NCI-H2171 (cell line): ENCODE results near the gene EPHA6.
"Not testable (repeated sequence)": the region's sequence is repeated elsewhere in the genome, so short reads cannot be mapped to it uniquely, and the experiment has no call there.

ENCODE experiments used
- DNase-seq: peaks from one replicate; lab custom pipeline; 2025; lab: John Stamatoyannopoulos, UW

The EPHA6 gene

DNA sequence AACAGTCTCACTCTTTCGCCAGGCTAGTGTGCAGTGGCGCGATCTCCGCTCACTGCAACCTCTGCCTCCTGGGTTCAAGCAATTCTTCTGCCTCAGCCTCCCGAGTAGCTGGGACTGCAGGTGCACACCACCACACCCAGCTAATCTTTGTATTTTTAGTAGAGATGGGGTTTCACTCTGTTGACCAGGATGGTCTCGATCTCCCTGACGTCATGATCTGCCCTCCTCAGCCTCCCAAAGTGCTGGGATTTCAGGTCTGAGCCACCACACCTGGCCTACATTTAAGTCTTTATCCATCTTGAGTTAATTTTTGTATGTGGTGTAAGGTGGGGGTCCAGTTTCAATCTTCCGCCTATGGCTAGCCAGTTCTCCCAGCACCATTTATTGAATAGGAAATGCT is 211.2 kb downstream of the EPHA6 start:
- DNase-seq = not testable (repeated sequence)

DNA sequence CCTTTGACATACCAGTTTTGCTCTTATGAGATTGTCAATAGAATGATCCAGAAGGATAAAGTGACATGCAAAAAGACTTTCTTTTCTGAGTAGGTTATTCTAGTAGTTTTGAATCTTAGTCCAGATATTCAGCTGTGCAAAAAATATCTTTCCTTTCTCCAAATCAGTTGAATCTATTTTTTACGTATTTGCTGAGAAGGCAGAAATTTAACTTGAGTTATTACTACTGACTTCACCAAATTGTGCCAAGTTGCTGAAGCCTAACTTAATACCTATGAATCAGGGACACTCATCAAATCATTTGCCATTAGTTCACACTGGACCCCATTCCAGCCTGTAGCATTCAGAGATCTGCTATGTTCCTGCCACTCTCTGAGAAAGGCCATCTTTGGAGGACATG is 215.6 kb downstream of the EPHA6 start:
- DNase-seq = no peak

DNA sequence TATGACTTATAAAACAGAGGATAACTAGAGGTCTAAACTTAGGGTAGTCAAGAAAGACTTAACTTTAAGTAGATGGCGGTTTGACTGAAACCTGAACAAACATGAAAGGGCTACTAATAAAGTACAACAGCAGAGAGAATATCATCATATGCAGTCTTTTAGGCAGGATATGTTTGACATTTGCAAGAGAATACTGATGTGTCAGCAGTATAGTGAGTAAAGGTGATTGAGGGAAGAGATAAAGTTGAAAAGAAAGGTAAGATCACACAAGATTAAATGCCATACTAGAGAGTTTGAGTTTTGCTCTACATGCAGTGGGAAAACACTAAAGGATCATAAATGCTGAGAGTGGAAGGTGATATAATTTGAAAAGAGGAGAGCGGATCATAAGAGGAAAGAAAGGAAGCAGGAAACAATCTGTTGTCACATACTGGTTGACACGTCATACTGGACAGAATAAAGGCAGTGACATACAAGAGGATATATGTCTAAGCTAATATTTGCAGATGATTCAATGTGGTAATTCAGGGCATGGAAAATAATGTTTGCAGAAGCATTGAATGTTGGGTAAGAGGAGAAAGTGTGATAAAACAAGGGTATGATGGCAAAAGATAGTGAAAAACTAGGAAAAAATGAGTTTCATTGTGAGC is 223.0 kb downstream of the EPHA6 start:
- DNase-seq = no peak

DNA sequence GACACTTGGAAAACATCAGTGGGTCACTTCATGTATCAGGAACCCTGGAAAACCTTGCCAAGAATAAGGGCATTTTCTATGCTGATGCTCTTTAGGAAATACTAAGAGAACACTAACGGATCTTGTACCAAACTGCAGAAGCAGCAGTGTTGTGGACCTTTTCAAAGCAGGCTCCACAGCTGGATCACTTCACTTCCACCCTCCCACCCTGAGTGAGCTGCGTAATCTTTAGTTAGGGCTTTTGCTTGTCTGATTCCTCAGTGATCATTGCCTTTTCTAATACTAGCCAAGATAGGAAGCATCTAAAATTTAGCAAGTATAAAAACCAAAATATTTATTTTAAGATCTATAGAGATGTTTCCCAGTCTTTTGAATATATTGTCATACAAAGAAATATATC is 229.0 kb downstream of the EPHA6 start:
- no peak for DNase-seq

DNA sequence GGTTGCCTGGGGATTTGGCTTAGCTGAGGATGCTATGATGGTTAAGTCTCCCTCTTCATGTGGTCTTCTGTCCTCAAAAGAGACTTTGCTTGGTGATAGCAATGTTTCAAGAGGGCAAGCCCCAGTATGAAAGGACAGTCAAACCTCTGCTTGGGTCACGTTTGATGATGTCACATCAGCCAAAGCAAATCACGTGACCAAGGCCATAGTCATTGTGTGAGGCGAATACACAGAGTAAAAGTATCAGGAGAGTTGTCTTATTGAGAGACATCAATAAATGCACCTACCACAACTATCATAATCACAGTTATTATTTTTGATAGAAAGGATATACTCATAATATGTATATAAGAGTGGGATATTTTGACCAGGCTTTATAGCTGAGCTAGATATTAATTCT is 243.0 kb downstream of the EPHA6 start:
- no peak for DNase-seq

DNA sequence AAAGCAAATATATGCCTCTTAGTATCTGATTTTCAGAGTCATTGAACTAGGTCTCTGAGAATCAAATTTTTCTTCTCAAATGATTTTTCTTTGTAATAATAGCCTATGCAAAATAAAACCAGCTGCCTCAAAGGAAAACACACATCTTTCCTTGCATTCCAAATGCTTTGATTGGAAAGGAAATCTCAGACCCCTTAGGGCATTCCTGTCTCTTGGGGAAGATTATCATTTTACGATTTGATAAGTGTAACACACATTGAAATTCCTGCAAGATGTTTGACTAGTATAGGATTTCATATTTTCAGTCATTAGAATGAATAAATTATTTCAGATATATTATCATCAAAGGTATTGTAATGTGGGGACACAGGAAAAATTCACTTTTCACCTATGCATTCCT is 244.8 kb downstream of the EPHA6 start:
- DNase-seq = no peak

DNA sequence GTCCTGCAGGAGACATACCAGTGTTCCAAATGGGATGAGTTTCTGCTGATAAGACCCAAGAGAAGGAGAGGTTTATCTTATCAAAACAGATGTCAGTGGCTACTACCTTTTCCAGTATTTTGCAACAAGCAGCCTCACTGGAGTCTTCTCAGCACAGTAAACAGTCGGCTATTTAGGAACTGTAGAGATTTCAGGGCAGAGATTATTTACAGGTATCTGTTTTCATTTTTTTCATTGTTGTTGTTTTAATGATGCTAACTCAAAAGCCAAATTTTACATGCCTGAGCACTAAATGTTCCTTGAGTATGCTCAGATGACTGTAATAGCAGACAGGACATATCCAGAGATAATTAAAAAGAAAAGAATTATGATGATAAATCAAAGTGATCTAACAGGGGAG is 252.1 kb downstream of the EPHA6 start:
- DNase-seq = no peak

DNA sequence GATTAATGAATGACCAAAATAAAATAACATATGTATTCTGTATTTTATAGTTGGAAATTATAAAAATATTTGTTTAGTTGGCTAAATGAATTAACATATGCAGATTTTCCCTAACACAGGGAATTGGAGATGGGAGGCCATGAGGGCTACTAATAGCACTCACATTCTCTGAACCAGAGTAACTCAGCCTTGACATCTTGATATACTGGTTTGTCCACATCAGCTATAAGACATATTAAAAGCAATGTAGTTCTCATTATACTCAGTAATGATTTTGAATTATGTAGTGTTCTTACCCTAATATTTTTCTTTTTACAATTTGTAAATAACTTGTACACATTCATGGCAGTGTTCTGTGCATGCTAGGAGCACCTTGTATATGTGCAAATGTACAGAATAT is 255.9 kb downstream of the EPHA6 start:
- DNase-seq = no peak

DNA sequence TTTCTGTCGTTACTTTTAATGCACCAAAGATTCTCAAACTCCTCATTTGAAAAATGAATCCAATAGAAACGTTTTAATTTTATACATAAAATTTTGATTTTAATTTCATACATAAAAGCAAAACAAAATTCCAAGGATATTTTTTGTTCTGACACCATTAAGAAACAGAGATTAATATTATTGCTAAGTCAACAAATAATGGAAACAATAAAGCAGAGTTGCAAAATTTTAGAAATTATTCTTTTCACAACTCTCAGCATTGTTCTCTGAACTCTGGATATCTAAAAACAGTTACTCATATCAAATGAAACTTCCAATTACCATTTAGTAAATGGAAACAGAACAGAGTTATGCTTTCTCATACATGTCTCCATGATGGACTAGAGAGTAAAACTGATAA is 260.2 kb downstream of the EPHA6 start:
- no peak for DNase-seq

DNA sequence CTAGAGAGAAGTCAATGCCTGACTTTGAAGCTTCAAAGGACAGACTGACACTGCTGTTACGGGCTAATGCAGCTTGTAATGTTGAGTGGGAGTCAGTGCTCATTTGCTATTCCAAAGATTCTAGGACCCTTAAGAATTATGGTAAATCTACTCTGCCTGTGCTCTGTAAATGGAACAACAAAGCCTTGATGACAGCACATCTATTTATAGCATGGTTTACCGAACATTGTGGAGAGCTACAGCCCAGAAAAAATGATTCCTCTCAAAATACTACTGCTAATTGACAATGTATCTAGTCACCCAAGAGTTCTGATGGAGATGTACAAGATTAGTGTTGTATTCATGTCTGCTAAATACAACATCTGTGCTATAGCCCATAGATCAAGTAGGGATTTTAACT is 262.3 kb downstream of the EPHA6 start:
- DNase-seq = no peak

DNA sequence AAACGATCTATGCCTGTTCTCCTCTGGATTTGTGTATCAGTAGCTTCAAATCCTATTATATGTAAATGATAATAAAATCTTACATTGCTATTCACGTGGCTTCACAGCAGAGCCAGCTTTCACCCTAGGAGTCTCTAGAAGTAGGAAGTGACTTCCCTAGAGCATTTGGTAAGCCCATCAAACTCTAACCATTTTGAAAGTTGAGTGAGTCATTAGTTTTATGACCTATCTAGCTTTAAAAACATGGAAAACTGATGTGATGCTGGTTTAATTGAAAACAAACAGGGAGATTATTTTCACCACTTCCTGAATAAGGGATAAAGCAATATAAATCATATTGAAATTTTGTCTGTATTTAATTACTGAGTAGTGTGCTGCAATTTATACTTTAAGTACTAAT is 275.2 kb downstream of the EPHA6 start:
- no peak for DNase-seq

DNA sequence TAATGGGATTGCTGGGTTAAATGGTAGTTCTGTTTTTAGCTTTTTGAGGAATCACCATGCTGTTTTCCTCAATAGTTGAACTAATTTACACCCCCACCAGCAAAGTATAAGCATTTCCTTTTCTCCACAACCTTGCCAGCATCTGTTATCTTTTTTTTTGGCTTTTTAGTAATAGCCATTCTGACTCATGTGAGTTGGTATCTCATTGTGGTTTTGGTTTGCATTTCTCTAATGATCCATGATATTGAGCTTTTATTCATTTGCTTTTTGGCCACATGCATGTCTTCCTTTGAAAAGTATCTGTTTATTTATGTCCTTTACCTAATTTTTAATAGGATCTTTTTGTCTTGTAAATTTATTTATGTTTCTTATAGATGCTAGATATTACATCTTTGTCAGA is 288.2 kb downstream of the EPHA6 start:
- no peak for DNase-seq

DNA sequence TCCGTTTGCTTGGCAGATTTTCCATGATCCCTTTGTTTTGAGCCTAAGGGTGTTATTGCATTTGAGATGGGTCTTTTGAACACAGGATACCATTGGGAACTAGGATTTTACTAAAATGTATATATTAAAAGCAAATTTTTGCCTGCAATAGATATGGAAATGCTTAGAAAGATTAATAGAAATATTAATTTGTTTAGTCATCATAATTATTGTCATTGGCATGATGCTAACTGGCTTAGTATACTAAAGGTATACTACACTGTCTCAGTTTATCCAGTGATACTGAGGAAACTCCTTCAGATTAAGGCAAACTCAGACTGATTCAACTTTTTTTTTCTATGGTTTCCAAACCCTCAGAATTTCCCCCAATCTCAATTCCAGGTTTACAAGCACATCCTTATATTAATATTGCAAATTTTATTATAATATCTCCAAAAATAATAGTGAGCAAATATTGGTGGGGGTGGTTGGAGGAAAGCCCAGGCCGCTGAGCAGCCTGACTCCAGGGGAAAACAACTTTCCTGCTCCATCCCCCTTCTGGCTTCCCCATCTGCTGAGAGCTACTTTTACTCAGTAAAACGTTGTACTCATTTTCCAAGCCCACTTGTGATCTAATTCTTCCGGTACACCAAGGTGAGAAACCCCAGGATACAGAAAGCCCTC is 291.7 kb downstream of the EPHA6 start:
- no peak for DNase-seq

DNA sequence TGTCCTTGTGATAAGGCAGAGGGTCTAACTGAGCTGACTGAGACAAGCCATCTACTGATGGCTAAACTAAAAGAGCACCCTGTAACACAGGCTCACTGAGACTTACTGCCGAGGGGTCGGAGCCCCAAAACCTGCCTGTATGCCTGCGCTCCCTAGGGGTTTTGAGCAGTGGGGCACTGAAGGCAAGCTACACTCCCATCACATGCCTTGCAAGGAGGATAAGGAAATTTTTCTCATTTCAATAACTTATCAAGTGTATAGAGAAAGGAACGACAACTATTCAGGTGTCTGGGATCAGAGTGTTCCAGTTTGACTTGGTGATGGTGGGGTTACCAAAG is 292.2 kb downstream of the EPHA6 start:
- no peak for DNase-seq

DNA sequence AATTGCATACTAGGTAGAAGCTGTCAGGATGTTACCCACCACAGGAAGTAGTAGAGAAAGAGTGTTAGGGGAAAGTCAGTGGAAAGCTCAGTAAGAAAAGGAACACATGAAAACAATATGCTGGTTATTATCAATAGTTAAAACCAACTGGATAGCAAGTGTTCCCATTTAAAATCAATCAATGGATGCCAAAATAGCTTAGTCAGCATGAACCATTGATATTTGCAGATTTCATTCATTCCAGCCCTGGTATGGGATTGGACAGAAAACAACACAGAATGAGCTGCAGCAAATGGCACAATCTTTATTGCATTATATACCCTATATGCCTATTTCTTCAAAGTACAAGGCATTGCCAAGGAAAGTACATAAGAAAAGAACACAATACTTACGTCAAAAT is 293.7 kb downstream of the EPHA6 start:
- DNase-seq = no peak

DNA sequence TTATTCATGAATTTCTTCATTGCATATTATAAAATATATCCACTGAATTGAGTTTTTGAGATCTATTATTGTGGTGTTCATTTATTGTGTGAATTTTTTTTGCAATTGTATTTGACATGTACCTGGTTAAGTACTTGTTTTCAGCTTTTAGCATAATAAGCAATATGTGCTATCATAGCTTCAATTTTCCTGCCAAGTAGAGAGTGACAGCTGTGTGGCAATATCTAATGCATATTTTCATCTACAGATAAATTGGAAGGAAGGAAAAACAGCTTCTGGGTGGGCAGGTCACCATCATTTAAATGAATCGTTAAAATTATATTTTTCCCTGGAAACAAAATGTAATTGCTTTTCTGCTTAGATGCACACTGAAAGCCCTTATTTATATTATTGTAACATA is 296.9 kb downstream of the EPHA6 start:
- DNase-seq = no peak

DNA sequence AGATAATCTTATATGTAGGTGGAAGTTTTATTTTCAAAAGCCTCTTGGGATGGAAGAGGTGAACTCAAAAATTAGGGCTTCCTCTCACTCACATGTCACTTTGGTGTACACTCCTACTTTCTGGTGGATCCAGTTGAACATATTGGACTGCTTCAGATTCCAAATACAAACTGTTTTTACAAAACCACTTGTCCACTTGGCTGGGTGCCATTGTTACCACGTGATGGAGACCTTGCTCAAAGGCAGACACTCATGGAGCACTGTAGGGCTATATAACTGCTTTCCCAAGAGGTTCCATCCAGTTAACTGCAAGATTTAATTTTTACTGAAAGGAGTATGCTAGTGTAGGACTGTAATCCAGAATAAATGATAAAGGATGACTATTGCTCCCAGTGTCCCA is 307.0 kb downstream of the EPHA6 start:
- no peak for DNase-seq

DNA sequence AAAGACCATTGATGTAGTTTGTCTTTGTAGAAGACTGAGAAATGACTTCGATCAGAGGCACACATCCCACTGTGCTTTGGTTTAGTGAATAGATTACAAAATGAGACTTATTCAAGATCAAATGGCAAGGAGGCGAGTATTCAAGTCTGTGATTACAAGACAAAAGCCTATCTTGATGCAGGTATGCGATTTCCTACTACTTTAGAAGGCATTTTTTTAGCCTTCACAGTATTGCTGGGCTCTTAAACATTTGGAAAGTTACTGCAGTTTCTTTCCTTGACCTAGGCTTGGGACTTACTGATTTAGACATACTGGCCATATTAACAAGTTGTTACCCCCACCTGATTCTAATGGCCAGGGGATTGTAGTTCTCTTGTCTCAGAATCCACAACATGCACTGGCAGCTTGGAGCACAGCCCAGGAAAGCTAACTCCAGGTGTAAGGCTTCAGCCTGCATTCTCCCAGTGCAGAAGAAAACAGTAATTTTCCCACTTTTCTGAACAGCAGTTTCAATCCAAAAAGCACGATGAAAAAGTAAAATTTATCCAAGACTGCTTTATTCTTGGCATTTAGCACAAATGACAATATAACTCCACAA is 311.6 kb downstream of the EPHA6 start:
- no peak for DNase-seq

DNA sequence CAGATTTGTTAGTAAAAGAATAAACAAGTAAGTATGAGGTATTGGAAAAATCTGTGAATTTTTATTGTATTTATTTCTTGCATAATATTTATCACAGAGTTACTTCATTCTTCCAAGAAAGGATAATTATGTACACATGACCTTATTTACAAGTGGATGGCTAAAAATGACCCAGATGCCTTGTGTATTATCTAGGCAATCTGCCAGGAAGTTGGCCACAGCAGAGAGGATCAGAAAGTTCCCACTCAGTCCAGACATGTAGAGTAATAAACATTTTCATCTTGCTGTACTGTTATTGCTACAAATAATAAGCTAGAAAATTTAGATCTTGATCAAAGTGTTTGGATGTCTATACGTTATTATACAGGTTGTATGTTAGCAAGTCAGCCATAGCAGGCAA is 317.1 kb downstream of the EPHA6 start:
- no peak for DNase-seq

DNA sequence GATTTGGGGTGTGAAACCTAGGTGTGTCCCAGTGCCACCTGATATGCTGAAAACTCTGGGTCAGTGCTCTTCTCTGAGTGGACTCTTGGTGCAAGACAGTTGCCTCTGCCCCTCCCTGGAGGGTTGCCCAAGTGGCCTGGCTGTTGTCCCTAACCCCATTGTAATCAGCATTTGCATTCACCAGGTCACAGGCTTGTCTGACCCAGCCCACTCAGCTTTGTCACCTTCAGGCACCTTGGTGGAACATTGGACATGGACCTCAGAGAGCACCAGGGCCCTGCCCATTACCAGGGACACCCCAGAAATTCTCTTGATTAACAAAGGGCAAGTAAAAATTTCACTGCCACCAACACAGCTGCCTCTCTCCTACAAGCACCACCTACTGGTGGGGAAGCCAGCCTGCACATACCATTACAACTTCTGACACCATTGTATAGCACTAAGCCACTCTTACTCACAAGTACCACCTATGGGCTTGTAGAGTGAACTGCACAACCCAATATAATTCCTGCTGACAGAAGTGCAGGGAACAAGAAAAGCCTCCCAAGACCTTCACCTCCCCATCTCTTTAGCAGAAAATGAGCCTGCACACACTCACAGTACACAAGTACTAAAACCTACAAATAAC is 324.6 kb downstream of the EPHA6 start:
- DNase-seq = no peak

DNA sequence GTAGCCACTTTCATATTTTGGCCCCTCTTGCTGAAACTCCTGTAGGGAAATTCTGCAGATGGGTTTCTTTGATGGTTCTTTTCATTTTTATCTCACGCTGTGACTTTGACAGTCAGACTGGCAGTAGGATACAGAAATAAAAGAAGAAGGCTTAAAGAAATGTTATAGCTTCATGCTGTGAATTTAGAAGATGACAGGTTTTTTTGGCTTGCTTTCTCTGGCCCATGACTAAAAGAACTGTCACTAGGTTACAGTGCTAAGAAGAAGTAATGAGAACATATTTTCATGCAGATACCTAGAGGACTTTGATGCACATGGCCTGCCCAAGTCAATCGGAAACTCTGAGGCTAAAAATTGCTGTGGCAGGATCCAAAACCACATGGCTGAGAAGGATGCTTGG is 334.5 kb downstream of the EPHA6 start:
- no peak for DNase-seq

DNA sequence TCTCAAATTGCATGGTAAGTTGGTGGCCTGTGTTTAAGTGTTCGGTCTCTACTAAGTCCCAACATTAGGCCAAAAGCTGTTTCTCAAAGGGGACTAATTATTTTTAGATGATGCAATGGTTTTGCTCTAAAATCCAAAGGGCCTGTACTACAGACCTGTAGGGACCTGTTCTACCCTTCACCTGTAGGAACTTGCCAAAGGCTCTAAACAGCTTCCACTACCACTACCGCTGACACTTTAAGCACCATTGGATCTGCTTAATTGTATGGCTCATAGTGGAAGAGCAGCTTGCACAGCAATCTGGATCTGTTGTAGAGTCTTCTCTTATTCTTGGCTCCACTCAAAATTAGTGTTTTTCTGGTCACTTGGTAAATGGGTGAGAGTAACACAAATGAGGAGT is 346.8 kb downstream of the EPHA6 start:
- no peak for DNase-seq

DNA sequence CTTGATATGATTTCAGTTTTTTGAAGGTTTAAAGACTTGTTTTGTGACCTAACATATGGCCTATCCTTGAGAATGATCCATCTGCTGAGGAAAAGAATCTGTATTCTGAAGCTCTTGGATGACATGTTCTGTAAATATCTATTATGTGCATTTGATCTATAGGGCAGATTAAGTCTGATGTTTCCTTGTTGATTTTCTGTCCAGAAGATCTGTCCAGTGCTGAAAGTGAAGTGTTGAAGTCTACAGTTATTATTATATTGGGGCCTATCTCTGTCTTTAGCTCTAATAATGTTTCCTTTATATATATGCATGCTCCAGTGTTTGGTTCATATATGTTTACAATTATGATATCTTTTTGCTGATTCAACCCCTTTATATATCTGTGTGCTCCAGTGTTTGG is 362.8 kb downstream of the EPHA6 start:
- DNase-seq = no peak

DNA sequence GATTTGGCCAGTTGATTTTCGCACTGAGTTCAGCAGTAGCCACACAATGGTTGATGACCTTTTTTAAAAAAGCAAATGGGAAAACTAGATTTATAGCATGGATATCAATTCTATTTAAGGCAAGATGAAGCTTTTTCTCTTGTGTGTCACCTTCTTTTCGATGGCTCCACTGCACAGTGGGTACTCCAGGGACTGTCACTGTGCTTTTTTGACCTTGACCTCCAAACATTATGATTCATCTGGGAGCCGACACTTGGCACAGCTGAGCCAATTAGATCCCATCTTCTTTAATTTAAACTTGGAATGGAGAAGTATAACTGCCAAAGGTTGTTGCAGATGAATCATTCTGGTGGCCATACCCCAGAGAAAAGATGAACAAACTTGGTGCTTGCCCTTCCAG is 367.3 kb downstream of the EPHA6 start:
- DNase-seq = no peak
